Measurements from ENCODE around the gene PTGFRN.

PTGFRN gene

GRCh38 chr1:116941670-116942069 is 32.0 kb downstream of the PTGFRN start:
- Histone ChIP-seq H3K27ac (ENCODE audit: insufficient read depth, low read depth, low read length, poor library complexity, severe bottlenecking) (no peak overlapping the region), H3K9me3 (ENCODE audit: control insufficient read depth, low read length) (no peaks in the 10 kb centered on the region), H3K4me1 (ENCODE audit: control insufficient read depth, insufficient read depth, low read length) (peaks cover 11% of the 10 kb centered on the region), H3K27me3 (ENCODE audit: control insufficient read depth, insufficient read depth, low read length, poor library complexity, severe bottlenecking) (no peaks in the 10 kb centered on the region), H3K36me3 (ENCODE audit: control insufficient read depth, insufficient read depth, low read length) (peaks cover 3% of the 10 kb centered on the region), H3K4me3 (ENCODE audit: insufficient read depth, low read depth, low read length) (no peak overlapping the region)
- 92 to 93% methylated on average over 13 of the region's 13 CpGs for WGBS, 2 experiments

GRCh38 chr1:116942344-116942743 is 32.6 kb downstream of the PTGFRN start:
- Histone ChIP-seq H3K4me3 (ENCODE audit: insufficient read depth, low read depth, low read length) (no peak overlapping the region), H3K36me3 (ENCODE audit: control insufficient read depth, insufficient read depth, low read length) (peaks cover 3% of the 10 kb centered on the region), H3K9me3 (ENCODE audit: control insufficient read depth, low read length) (no peaks in the 10 kb centered on the region), H3K4me1 (ENCODE audit: control insufficient read depth, insufficient read depth, low read length) (peaks cover 11% of the 10 kb centered on the region), H3K27me3 (ENCODE audit: control insufficient read depth, insufficient read depth, low read length, poor library complexity, severe bottlenecking) (no peaks in the 10 kb centered on the region), H3K27ac (ENCODE audit: insufficient read depth, low read depth, low read length, poor library complexity, severe bottlenecking) (no peak overlapping the region)
- WGBS, 2 experiments, result 92 to 93% methylated on average over 1 of the region's 1 CpG

GRCh38 chr1:116943438-116943837 is 33.7 kb downstream of the PTGFRN start:
- Histone ChIP-seq H3K4me1 (ENCODE audit: control insufficient read depth, insufficient read depth, low read length) (peaks cover 11% of the 10 kb centered on the region), H3K4me3 (ENCODE audit: insufficient read depth, low read depth, low read length) (no peak overlapping the region), H3K27me3 (ENCODE audit: control insufficient read depth, insufficient read depth, low read length, poor library complexity, severe bottlenecking) (no peaks in the 10 kb centered on the region), H3K27ac (ENCODE audit: insufficient read depth, low read depth, low read length, poor library complexity, severe bottlenecking) (no peak overlapping the region), H3K9me3 (ENCODE audit: control insufficient read depth, low read length) (no peaks in the 10 kb centered on the region), H3K36me3 (ENCODE audit: control insufficient read depth, insufficient read depth, low read length) (peaks cover 3% of the 10 kb centered on the region)
- WGBS, 2 experiments, result 90 to 93% methylated on average over 1 of the region's 1 CpG

- 94 to 95% methylated on average over 42 of the region's 42 CpGs for WGBS, 2 experiments
Measured at GRCh38 chr1:116944613-116945012, 34.9 kb downstream of the PTGFRN start.

GRCh38 chr1:116945421-116945820 is 35.7 kb downstream of the PTGFRN start:
- Histone ChIP-seq H3K4me3 (ENCODE audit: insufficient read depth, low read depth, low read length) (no peak overlapping the region), H3K4me1 (ENCODE audit: control insufficient read depth, insufficient read depth, low read length) (peaks cover 20% of the 10 kb centered on the region), H3K9me3 (ENCODE audit: control insufficient read depth, low read length) (no peaks in the 10 kb centered on the region), H3K27me3 (ENCODE audit: control insufficient read depth, insufficient read depth, low read length, poor library complexity, severe bottlenecking) (no peaks in the 10 kb centered on the region), H3K27ac (ENCODE audit: insufficient read depth, low read depth, low read length, poor library complexity, severe bottlenecking) (no peak overlapping the region), H3K36me3 (ENCODE audit: control insufficient read depth, insufficient read depth, low read length) (peaks cover 3% of the 10 kb centered on the region)
- WGBS, 2 experiments, result 92 to 94% methylated on average over 3 to 5 of the region's 5 CpGs

More at GRCh38 chr1:116944613-116945012, 34.9 kb downstream of the PTGFRN start:
- no peaks in the 10 kb centered on the region for H3K9me3 ChIP-seq (ENCODE audit: control insufficient read depth, low read length)
- H3K27ac ChIP-seq (ENCODE audit: insufficient read depth, low read depth, low read length, poor library complexity, severe bottlenecking), result no peak overlapping the region
- H3K4me1 ChIP-seq (ENCODE audit: control insufficient read depth, insufficient read depth, low read length), result peaks cover 12% of the 10 kb centered on the region
- H3K27me3 ChIP-seq (ENCODE audit: control insufficient read depth, insufficient read depth, low read length, poor library complexity, severe bottlenecking), result no peaks in the 10 kb centered on the region
- peaks cover 3% of the 10 kb centered on the region for H3K36me3 ChIP-seq (ENCODE audit: control insufficient read depth, insufficient read depth, low read length)
- no peak overlapping the region for H3K4me3 ChIP-seq (ENCODE audit: insufficient read depth, low read depth, low read length)

- 92 to 94% methylated on average over 1 of the region's 1 CpG for WGBS, 2 experiments
- H3K36me3 ChIP-seq (ENCODE audit: control insufficient read depth, insufficient read depth, low read length), result peaks cover 3% of the 10 kb centered on the region
- H3K4me3 ChIP-seq (ENCODE audit: insufficient read depth, low read depth, low read length), result no peak overlapping the region
- H3K4me1 ChIP-seq (ENCODE audit: control insufficient read depth, insufficient read depth, low read length), result peaks cover 21% of the 10 kb centered on the region
- H3K27ac ChIP-seq (ENCODE audit: insufficient read depth, low read depth, low read length, poor library complexity, severe bottlenecking), result no peak overlapping the region
- no peaks in the 10 kb centered on the region for H3K27me3 ChIP-seq (ENCODE audit: control insufficient read depth, insufficient read depth, low read length, poor library complexity, severe bottlenecking)
- H3K9me3 ChIP-seq (ENCODE audit: control insufficient read depth, low read length), result no peaks in the 10 kb centered on the region
Measured at GRCh38 chr1:116945996-116946395, 36.3 kb downstream of the PTGFRN start.

GRCh38 chr1:116947092-116947860 is 37.6 kb downstream of the PTGFRN start:
- Histone ChIP-seq H3K27me3 (ENCODE audit: control insufficient read depth, insufficient read depth, low read length, poor library complexity, severe bottlenecking) (no peaks in the 10 kb centered on the region), H3K4me1 (ENCODE audit: control insufficient read depth, insufficient read depth, low read length) (peaks cover 26% of the 10 kb centered on the region), H3K27ac (ENCODE audit: insufficient read depth, low read depth, low read length, poor library complexity, severe bottlenecking) (no peak overlapping the region), H3K36me3 (ENCODE audit: control insufficient read depth, insufficient read depth, low read length) (no peaks in the 10 kb centered on the region), H3K4me3 (ENCODE audit: insufficient read depth, low read depth, low read length) (no peak overlapping the region), H3K9me3 (ENCODE audit: control insufficient read depth, low read length) (no peaks in the 10 kb centered on the region)
- WGBS, 2 experiments, result 87 to 89% methylated on average over 4 to 5 of the region's 5 CpGs

- Histone ChIP-seq H3K36me3 (ENCODE audit: control insufficient read depth, insufficient read depth, low read length) (no peaks in the 10 kb centered on the region), H3K27me3 (ENCODE audit: control insufficient read depth, insufficient read depth, low read length, poor library complexity, severe bottlenecking) (no peaks in the 10 kb centered on the region), H3K9me3 (ENCODE audit: control insufficient read depth, low read length) (no peaks in the 10 kb centered on the region), H3K4me1 (ENCODE audit: control insufficient read depth, insufficient read depth, low read length) (peaks cover 26% of the 10 kb centered on the region), H3K27ac (ENCODE audit: insufficient read depth, low read depth, low read length, poor library complexity, severe bottlenecking) (no peak overlapping the region), H3K4me3 (ENCODE audit: insufficient read depth, low read depth, low read length) (no peak overlapping the region)
- 98% methylated on average over 5 of the region's 5 CpGs for WGBS, 2 experiments
Measured at GRCh38 chr1:116948046-116948445, 38.3 kb downstream of the PTGFRN start.

GRCh38 chr1:116948642-116949041 is 38.9 kb downstream of the PTGFRN start:
- H3K4me1 ChIP-seq (ENCODE audit: control insufficient read depth, insufficient read depth, low read length), result peaks cover 26% of the 10 kb centered on the region
- H3K36me3 ChIP-seq (ENCODE audit: control insufficient read depth, insufficient read depth, low read length), result no peaks in the 10 kb centered on the region
- H3K4me3 ChIP-seq (ENCODE audit: insufficient read depth, low read depth, low read length), result no peak overlapping the region
- H3K9me3 ChIP-seq (ENCODE audit: control insufficient read depth, low read length), result no peaks in the 10 kb centered on the region
- no peak overlapping the region for H3K27ac ChIP-seq (ENCODE audit: insufficient read depth, low read depth, low read length, poor library complexity, severe bottlenecking)
- WGBS, 2 experiments, result no CpG with 5 or more reads among the region's 1 CpG
- no peaks in the 10 kb centered on the region for H3K27me3 ChIP-seq (ENCODE audit: control insufficient read depth, insufficient read depth, low read length, poor library complexity, severe bottlenecking)

GRCh38 chr1:116949213-116949985 is 39.7 kb downstream of the PTGFRN start:
- Histone ChIP-seq H3K9me3 (ENCODE audit: control insufficient read depth, low read length) (no peaks in the 10 kb centered on the region), H3K36me3 (ENCODE audit: control insufficient read depth, insufficient read depth, low read length) (no peaks in the 10 kb centered on the region), H3K27ac (ENCODE audit: insufficient read depth, low read depth, low read length, poor library complexity, severe bottlenecking) (peak overlapping the region; percentile 26), H3K4me1 (ENCODE audit: control insufficient read depth, insufficient read depth, low read length) (peaks cover 26% of the 10 kb centered on the region), H3K4me3 (ENCODE audit: insufficient read depth, low read depth, low read length) (no peak overlapping the region), H3K27me3 (ENCODE audit: control insufficient read depth, insufficient read depth, low read length, poor library complexity, severe bottlenecking) (no peaks in the 10 kb centered on the region)
- WGBS, 2 experiments, result 87 to 91% methylated on average over 21 of the region's 21 CpGs

Data from ectodermal cell (in vitro differentiated cells).